ENCODE measurements around the gene FZD4.

Gene FZD4

DNA sequence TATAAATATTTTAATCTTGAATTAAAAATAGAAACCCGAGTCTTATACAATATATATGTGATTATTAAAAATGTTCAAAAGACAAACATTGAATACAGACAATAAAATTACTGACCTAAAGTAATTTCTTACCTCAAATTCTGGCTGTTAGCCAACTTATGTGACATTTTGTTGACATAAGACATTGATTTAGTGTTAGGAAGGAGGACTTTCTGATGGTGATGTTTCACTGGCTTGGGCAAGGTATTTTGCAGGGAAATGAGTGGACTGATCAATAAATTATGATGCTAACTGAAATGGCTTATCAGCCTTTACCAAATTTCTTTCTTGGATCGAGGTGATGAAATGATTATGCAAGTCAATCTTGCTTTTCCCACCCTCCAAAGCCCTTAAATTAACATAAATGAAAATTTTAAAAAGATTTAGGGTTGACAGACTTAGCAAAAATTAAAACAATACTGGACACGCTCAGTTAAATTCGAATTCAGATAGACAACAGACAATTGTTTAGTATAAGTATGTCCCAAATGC lies 33.2 kb upstream of the FZD4 start:
- TF ChIP-seq FOXM1 (IDR thresholded peaks at IDR 0.05; ENCODE audit: borderline replicate concordance, low read depth) (no peak), TAF1 (IDR thresholded peaks at IDR 0.05; ENCODE audit: low read depth) (no peak), RAD21 (IDR thresholded peaks at IDR 0.05; ENCODE audit: low read depth) (no peak), TEAD4 (IDR thresholded peaks at IDR 0.05) (no peak), NFIC (IDR thresholded peaks at IDR 0.05) (peak; percentile 63)
- TF ChIP-seq, protein P1, sequence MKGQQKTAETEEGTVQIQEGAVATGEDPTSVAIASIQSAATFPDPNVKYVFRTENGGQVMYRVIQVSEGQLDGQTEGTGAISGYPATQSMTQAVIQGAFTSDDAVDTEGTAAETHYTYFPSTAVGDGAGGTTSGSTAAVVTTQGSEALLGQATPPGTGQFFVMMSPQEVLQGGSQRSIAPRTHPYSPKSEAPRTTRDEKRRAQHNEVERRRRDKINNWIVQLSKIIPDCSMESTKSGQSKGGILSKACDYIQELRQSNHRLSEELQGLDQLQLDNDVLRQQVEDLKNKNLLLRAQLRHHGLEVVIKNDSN (IDR thresholded peaks at IDR 0.05), result no peak

DNA sequence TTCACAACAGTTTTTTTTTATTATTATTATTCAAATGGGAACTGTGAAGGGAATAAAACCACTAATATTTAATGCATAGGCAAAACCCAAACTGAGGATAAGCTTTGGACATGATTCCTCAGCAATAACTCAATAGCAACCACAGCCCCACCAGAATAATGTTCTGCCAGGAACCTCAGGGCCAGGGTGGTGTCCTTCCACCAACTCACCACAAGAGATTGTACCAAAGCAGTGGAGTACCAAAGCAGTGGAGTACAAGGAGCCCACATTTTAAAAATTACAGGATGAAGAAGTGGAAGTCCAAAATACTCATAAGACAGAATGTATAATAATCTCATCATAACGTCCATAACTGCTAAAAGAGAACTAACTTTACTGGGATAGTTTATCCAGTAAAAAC lies 32.5 kb upstream of the FZD4 start:
- TF ChIP-seq, protein P2, sequence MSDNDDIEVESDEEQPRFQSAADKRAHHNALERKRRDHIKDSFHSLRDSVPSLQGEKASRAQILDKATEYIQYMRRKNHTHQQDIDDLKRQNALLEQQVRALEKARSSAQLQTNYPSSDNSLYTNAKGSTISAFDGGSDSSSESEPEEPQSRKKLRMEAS (IDR thresholded peaks at IDR 0.05), result no peak
- TF ChIP-seq TEAD4 (IDR thresholded peaks at IDR 0.05) (no peak), TCF12 (IDR thresholded peaks at IDR 0.05; ENCODE audit: low read depth) (no peak), EP300 (IDR thresholded peaks at IDR 0.05; ENCODE audit: borderline replicate concordance) (no peak), ZBTB7A (IDR thresholded peaks at IDR 0.05; ENCODE audit: low read depth) (no peak), EGR1 (IDR thresholded peaks at IDR 0.05) (no peak), CEBPB (IDR thresholded peaks at IDR 0.05) (no peak), NFIC (IDR thresholded peaks at IDR 0.05) (no peak), CREB1 (IDR thresholded peaks at IDR 0.05; ENCODE audit: low read depth) (no peak)
- TF ChIP-seq, protein P1 (IDR thresholded peaks at IDR 0.05), result no peak

DNA sequence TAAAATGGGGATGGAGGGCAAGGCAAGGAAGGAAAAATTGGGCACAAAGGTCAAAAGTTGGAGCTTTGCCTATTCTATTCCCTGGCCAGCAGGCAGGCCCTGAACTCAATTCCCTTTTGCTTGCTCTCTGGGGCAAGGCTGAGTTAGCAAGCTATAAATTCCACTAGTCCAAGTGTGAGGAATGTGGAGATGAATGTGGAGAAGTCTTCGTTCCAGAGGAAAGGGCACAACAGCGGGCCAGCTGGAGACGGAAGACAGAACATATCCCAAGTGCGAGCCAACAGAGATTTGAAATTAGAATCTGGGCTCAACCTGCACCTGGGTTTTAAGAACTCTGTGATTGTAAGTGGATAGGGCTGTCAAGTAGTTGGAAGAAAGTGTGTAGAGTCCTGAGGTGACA lies 29.5 kb upstream of the FZD4 start:
- TF ChIP-seq TEAD4 (IDR thresholded peaks at IDR 0.05) (no peak), RAD21 (IDR thresholded peaks at IDR 0.05; ENCODE audit: low read depth) (no peak), EP300 (IDR thresholded peaks at IDR 0.05; ENCODE audit: borderline replicate concordance) (no peak), ZBTB7A (IDR thresholded peaks at IDR 0.05; ENCODE audit: low read depth) (no peak), CREB1 (IDR thresholded peaks at IDR 0.05; ENCODE audit: low read depth) (no peak), TCF12 (IDR thresholded peaks at IDR 0.05; ENCODE audit: low read depth) (no peak), TAF1 (IDR thresholded peaks at IDR 0.05; ENCODE audit: low read depth) (no peak), YY1 (IDR thresholded peaks at IDR 0.05; ENCODE audit: low read depth) (no peak), EGR1 (IDR thresholded peaks at IDR 0.05) (no peak), CEBPB (IDR thresholded peaks at IDR 0.05) (no peak), FOXM1 (IDR thresholded peaks at IDR 0.05; ENCODE audit: borderline replicate concordance, low read depth) (no peak), NFIC (IDR thresholded peaks at IDR 0.05) (no peak)
- TF ChIP-seq, protein P1 (IDR thresholded peaks at IDR 0.05), result no peak
- TF ChIP-seq, protein P3, sequence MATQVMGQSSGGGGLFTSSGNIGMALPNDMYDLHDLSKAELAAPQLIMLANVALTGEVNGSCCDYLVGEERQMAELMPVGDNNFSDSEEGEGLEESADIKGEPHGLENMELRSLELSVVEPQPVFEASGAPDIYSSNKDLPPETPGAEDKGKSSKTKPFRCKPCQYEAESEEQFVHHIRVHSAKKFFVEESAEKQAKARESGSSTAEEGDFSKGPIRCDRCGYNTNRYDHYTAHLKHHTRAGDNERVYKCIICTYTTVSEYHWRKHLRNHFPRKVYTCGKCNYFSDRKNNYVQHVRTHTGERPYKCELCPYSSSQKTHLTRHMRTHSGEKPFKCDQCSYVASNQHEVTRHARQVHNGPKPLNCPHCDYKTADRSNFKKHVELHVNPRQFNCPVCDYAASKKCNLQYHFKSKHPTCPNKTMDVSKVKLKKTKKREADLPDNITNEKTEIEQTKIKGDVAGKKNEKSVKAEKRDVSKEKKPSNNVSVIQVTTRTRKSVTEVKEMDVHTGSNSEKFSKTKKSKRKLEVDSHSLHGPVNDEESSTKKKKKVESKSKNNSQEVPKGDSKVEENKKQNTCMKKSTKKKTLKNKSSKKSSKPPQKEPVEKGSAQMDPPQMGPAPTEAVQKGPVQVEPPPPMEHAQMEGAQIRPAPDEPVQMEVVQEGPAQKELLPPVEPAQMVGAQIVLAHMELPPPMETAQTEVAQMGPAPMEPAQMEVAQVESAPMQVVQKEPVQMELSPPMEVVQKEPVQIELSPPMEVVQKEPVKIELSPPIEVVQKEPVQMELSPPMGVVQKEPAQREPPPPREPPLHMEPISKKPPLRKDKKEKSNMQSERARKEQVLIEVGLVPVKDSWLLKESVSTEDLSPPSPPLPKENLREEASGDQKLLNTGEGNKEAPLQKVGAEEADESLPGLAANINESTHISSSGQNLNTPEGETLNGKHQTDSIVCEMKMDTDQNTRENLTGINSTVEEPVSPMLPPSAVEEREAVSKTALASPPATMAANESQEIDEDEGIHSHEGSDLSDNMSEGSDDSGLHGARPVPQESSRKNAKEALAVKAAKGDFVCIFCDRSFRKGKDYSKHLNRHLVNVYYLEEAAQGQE (IDR thresholded peaks at IDR 0.05; ENCODE audit: low read depth), result no peak
- TF ChIP-seq, protein P2 (IDR thresholded peaks at IDR 0.05), result no peak

DNA sequence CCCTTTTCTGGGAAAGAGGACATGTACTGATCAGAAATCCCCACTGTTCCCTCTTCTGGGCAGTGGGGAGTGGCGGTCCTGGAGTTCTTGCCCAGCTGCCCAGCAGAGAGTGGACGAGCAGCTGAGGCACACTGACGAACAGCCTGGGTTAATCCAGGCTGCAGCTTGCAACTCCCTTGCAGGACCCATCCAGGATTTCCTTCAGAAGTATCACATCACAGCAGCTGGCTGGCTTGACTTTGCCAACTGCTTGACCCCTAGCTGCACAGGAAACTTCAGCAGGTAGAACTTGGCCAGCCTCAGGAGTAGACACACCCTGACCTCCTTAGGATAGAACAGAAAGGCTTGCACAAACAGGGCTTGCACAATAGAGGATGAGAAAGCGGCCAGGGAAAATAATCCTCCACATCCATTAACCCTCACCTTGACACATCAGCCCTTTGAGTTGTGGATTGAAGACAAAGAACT lies 27.9 kb upstream of the FZD4 start:
- TF ChIP-seq EP300 (IDR thresholded peaks at IDR 0.05; ENCODE audit: borderline replicate concordance) (no peak), EGR1 (IDR thresholded peaks at IDR 0.05) (no peak), TCF12 (IDR thresholded peaks at IDR 0.05; ENCODE audit: low read depth) (no peak), CREB1 (IDR thresholded peaks at IDR 0.05; ENCODE audit: low read depth) (no peak)

DNA sequence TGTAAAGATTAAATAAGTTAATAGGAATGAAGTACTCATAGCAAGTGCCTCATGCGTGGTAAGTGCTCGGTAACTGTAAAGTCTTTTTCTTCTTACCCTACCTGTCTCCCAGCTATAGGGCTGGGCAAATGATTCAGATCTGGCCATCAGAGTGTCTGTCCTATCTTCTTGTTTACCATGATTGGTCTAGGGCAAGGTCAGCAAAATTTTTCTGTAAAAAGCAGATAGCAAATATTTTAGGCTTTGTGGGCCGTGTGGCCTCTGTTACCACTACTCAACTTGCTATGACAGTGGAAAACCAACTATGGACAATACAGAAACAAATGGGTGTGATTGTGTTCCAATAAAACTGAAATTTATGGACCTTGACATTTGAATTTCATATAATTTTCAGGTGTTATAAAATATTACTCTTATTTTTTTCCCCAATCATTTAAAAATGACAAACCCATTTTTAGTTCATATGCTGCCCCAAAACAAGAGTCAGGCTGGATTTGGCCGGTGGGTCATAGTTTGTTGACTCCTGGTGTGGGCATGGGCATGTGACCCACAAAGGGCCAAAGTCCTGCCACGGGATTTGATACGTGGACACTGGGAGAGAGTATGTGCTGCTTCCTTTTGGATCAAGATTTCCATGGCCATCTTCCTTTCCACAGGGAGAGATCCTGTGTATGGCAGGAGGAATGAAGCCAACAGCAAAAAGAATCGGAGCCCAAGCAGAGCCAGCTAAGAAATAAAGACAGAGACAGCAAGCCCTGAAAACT lies 26.8 kb upstream of the FZD4 start:
- TF ChIP-seq TEAD4 (IDR thresholded peaks at IDR 0.05), result no peak
- TF ChIP-seq, protein P1 (IDR thresholded peaks at IDR 0.05), result no peak

DNA sequence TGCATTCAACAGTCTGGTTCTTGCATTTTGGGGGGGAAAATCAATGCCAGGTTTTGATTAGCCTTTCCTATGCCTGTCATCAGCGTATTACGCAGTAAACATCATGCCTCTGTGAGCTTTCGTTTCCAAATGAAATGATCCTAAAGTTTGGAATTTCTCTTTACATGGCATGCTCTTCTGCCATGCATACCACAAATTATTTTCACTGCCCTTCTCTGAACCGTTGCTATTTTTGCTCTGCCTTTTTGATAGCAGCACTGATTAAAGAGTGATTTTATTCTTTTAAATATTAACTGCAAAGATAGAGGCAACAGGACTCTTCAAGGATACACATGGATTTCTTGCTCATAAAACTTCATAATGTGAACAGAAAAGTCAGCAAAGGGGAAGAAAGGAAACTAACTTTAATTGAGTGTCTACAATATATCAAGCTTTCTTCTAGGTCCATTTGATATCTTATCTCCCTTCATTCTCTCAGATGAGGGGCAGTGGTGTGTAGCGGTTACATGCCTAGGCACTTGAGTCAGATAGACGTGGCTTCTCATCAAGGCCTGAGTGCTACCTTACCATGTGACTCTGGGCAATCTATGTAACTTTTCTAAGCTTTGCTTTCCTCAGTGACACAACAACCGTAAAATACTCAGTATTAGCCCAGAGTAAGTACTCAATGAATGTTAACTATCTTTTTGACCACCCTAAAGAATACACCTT lies 25.0 kb upstream of the FZD4 start:
- TF ChIP-seq TAF1 (IDR thresholded peaks at IDR 0.05; ENCODE audit: low read depth) (no peak), FOXM1 (IDR thresholded peaks at IDR 0.05; ENCODE audit: borderline replicate concordance, low read depth) (no peak), NFIC (IDR thresholded peaks at IDR 0.05) (no peak), TEAD4 (IDR thresholded peaks at IDR 0.05) (no peak), CEBPB (IDR thresholded peaks at IDR 0.05) (no peak), CREB1 (IDR thresholded peaks at IDR 0.05; ENCODE audit: low read depth) (no peak), EP300 (IDR thresholded peaks at IDR 0.05; ENCODE audit: borderline replicate concordance) (no peak)
- TF ChIP-seq, protein P2 (IDR thresholded peaks at IDR 0.05), result no peak
- TF ChIP-seq, protein P3 (IDR thresholded peaks at IDR 0.05; ENCODE audit: low read depth), result no peak
- TF ChIP-seq, protein P1 (IDR thresholded peaks at IDR 0.05), result no peak

All from Ishikawa (cell line).